Stimulated activated CD8-positive, alpha-beta memory T cell treated with anti-CD3 and anti-CD28 coated beads, Interleukin-15, amount 100 ng/mL, for 1 hour (primary cell): Measurements from ENCODE around the gene VENTX.
"Not testable (repeated sequence)": the region's sequence is repeated elsewhere in the genome, so short reads cannot be mapped to it uniquely, and the experiment has no call there.

Source experiments
- DNase-seq: peaks from one replicate; pipeline ENCODE4 v3.0.0-alpha.2; 2020; ENCODE audit warnings: low read depth

VENTX gene

DNA sequence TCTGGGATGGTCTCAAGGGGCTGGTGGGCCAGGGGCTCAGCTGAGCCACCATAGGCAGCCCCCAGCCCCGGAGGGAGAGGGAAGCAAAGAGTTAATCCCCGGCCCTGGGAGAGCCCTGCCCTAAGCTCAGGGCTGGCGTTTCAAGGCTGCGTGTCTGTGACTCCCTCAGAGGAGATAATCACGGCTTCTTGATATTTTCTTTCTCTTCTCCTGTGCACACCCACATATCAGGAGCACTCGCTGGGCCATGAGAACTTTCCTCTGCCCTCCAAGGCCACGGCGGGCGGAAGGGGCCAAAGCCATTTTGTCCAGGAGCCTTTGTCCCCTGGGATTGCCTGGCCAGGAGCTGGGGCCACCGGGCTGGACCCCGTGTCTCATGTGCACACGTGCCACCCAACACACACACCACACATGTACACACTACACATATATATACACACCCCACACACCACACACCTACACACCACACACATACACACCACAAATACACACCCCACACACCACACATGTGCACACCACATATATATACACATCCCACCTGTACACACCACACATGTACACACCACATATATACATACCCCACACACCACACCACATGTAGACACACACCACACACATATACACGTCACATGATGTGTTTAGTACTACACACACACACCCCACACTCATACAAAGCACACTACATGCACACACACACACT is 16.9 kb downstream of the VENTX start:
- DNase-seq: no peak

DNA sequence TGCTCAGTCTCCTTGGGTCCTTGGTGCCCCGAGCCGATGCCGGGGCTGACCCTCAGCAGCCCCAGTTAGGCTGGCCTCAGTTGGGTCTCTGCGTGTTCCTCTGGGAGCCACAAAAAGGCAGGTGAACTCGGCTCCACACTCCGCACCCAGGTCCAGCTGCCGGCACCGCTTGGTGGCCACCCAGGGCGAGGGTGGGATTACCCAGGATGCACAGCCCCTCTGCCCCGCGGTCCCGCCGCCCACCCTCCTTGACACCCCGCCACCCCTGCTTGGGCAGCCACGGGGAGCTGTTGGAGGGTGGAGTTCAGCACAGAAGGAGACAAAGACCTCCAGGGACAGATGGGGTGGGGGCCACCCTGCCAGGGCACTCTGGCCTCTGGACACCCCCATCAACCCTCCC is 17.7 kb downstream of the VENTX start:
- DNase-seq: no peak

DNA sequence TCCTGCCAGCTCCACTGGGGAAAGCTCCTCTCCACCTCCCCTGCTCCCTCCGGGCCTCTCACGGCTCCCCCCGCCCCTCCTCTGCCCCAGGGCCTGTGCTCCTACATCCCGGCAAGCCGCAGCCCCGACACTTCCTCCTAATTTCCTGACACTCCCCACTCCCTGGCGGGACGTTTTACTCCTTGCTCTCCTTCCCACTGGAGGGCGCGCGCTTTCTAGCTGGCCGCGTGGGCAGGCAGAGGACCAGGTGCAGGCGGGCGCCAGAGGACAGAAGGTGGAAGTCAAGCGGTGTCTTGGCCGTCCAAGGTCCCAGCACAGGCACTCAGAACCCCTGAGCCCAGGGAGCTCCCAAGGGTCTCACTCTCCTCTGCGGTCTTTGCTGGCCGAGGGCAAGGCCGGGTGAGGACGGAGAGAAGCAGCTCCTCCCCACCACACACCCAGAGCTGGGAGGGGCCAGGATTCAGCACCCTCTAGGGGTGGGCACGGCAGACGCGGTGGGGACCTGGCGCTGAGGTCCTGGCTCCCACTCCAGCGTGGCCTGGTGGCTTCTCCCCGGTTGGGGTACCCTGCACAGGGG is 19.9 kb downstream of the VENTX start:
- DNase-seq: no peak

DNA sequence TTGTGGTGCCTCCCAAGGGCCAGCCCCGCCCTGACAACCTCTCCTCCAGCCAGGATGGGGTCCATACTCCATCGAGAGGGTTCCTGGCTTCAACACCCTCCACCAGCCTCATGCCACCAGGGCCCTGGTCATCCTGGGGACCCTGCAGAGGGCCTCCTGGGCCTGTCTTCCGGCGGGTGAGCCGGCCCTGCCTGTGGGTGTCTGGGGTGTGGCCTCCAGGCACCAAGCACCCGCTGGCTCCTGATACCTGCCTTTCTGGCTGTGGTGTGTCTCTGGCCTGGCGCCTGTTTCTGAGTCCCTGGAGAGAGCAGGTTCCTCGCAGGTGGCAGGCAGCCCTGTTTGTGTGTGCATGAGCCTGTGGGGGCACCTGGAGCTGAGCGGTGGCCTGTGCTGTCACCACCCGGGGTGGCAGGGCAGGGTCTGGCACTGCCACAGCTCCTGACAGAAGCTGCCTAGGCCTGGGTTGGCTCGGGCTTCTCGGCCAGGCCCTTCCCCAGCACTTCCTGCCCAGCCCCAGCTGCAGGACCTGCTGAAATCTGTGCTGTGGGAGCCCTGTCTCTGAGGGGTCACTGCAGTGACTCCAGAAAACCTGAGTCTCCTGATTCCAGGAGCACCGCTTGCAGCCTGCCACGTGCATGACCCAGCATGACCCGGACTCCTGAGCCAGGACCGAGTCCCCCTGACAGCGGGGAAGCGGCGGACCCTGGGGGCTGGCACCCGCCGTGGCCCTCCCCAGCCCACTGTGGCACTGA is 20.6 kb downstream of the VENTX start:
- no peak for DNase-seq

DNA sequence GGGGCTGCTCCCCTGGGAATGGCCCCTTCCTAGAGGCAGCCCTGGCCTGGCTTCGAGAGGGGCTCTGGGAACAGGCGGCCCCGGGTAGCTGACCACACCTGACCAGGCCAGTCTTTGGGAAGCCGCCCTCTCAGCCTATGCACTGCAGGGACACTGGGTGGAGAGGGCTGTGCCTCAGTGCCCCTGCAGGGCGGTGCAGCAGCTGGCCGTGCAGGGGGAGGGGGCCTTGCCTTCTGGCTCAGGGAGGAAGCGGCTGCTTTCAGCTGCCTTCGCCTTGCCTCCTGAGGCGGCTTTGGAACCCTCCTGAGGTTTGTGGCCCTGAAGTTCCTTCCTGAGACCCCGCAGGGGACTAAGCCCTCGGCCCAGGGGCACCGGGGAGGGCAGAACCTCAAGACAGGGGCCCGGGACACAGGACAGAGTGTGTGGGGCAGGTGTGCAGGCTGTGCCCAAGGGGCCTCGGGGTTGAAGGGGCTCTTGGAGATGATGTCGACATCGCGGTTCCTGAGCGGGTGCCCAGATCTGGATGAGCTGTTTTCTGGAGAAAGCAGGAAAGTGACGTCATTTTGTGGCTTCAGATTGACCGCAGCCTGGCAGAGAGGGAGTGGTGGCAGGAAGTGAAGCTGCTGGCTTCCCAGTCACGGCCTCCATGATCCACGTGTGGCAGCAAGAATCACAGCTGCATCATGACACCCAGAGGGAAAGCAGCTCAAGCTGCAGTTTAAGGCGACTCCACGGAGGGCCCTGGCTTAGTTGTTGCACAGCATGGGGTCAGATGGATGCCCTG is 21.4 kb downstream of the VENTX start:
- peak; percentile 56 for DNase-seq

DNA sequence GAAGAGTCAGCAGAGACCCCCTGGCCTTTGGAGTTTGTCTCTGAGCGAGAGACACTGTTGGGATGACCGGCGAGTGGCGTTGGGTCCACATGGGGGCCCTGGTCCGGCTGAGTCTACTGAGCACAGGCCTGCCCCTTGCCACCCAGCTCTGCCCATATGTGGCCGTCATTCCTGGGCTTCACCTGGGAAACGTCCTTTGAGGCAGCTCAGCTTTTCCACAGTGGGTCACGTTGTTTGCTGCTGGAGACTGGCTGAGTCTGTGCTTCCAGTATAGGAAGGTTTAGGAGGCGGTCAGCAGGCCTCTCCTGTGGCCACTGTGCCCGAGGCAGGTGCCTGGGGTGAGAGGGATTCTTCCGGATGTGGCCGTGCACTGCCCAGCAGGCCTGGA is 21.9 kb downstream of the VENTX start:
- no peak for DNase-seq

DNA sequence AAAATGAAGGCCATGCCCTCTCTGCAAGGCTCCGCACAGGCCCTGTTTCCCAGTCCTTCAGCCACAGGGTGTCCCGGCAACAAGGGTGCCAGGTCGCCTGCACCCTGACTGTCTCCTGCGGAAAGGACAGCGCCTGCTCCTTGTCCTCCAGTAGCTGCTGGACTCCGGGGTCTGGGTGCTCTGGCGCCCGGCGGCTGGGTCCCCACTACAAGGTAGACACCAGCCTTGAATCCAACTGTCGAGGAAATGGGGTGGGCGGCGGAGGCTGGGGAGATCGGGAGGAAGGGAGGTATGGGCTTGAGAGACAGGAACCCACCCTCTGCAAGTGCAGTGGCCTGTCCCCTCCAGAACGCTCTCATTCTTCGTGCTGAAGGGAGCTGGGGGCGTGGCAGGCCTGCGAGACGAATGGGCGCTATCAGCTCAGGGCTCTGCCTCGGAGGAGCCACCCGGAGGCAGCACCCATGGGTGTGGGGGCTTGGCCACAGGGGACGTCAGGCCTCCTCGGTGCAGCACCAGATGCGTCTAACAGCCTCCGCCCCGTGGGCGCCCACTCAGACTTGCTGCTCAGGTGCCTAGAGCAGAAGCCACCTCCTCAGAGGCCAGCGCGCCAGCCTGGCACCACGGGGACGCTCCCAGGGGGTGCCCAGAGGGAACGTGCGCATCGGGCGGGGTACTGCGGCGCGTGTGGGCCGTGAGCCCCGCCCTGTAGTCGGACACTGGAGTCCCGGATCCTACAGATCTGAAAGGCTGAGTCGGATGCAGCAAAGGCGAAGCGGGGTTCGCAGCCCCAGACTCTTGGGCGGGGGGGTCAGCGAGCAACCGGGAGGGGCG is 23.5 kb downstream of the VENTX start:
- no peak for DNase-seq

DNA sequence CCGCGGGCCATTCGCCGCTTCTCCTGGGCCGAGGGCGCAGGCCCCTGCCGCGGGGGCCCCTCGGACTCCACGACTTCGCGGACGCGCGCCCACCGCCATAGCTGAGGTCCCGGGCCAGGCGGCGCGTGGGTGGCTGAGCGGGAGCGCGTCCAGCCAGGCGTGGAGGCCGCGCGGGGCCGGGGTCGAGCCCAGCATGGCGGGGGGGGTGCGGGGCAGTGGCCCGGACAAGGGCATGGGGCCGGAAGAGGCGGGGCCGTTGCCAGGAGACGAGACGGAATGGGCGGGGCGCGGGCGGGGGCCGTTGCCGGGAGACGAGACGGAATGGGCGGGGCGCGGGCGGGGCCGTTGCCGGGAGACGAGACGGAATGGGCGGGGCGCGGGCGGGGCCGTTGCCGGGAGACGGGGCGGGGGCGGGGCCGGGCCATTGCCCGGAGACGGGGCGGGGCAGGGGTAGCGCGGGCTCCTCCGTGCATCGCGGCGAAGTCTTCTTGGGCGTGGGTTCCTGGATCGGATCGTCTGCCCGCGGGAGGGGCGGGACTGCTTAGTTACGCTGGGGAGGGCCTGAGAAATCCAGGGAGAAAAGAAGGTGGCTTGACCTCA is 24.2 kb downstream of the VENTX start:
- DNase-seq: peak; percentile 63

DNA sequence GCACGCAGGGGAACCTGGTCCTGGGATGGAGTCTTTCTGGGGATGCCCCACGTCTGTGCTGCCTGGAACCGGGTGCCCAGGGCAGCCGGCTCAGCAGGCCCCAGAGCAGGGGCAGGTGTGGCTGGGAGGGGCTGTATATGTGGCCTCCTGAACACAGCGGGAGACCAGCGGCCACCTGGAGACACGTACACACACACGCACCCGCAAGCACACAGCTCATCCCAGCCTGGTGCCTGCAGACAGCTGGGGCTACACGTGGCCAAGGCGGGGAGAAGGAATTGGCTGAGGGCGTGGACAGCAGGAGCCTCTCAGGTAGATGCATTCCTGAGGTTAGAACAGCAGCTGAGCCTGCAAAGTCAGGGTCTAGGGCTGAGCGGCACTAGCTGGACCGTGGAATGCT is 25.0 kb downstream of the VENTX start:
- no peak for DNase-seq

DNA sequence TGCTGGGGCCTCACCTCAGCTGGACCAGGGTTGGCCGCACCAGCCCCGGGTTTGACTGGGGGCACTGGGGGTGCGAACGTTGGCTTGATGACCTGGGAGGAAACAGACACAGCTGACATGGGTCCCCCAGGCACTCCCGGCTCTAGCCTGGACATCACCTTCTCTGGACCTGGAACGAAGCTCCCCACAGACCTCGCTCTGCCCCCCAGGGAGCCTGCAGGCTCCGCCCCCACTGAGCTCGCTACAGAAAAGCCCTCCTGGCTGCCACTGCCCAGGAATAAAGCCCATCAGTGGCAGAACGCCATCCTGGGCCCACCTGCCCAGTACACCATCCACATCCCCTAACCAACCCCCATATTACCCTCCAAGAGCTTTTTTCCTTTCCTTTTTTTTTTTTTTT is 26.0 kb downstream of the VENTX start:
- DNase-seq: no peak

DNA sequence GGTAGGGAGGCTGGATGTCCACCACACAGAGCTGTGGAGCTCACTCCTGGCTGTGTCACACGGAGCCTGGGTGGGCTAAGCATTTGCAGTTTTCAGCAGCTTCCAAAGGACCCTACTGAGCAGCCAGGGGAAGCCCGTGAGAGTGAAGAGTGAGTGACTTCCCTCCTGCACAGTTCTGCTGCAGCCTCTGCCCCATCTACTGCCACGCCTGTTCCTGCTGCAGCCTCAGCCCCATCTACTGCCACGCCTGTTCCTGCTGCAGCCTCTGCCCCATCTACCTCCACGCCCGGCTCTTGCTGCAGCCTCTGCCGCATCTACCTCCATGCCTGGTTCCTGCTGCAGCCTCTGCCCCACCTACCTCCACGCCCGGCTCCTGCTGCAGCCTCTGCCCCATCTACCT is 26.8 kb downstream of the VENTX start:
- DNase-seq: no peak

DNA sequence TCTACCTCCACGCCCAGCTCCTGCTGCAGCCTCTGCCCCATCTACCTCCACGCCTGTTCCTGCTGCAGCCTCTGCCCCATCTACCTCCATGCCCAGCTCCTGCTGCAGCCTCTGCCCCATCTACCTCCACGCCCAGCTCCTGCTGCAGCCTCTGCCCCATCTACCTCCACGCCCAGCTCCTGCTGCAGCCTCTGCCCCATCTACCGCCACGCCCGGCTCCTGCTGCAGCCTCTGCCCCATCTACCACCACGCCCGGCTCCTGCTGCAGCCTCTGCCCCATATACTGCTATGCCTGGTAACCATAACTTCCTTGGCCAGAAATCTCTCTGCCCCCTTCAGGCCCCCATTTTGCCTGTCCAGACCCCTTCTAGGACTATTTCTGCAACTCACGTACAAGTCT is 27.4 kb downstream of the VENTX start:
- not testable (repeated sequence) for DNase-seq

DNA sequence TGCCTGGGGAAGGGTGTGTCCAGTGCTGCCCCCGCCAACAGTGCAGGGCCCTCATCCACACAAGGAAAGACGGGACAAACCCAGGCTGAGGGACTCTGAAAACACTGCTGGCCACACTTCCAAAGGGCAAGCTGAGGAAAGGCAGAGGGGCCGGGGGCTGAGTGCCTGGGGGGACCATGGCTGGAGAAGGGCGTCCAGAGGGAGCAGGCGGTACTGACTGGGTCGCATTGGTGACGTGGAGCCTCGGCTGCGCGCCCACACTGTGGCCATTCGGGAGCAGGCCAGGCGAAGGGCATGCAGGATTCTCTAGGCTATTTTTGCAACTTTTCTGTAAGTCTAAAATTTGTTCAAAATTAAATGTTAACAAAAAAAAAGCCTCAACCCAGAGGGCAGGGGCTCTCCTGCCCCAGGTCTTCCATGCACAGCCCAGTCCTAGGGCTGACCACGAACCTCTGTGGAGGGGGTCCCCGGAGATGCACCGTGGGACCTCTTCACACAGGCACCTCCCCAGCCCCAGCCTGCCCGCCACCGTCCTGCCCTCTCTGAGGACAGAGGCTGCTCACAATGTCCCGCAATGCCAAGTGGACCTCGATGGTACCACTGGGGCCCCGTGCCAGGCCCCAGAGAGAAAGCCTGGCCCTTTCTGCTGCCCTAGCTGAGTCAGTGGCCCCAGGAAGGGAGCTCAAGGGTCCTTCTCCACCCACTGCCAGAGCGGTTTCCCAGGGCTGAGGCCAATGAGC is 28.6 kb downstream of the VENTX start:
- DNase-seq: no peak

DNA sequence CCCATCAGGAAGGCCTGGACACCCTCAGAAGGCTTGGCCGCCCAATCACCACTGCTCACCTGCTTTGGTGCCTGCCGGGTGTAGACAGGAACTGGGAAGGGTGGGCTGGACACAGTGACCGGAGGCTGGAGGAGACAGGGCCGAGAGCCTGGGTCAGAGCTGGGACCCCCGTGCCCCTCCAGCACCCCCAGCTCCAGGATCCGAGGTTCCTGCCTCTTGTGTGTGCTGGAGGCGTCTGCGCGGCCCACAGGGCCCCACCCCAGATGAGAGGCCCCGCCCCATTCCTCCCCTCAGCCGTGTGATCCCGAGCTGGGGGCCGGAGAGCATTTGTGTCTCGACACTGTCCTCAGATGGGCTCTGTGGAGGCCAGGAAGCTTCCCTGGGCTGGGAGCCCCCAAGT is 29.6 kb downstream of the VENTX start:
- no peak for DNase-seq

DNA sequence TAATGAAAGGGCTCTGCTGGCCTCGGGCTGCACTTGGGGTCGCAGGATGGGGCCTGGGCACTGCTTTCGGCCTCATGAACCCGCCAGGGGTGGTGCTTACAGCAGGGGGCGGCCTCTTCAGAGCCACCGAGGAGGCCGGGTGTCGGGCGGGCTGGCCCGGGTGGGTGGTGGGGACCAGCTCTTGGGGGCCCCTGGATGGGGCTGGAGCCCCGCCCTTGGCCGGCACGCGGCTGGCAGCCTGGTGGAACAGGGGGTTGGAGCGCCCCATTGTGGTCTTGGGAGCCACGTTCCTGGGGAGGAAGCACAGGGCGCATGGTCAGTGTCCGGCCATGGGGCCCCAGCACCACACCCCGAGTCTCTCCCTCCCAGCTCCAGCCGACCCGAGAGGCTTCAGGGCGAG is 30.2 kb downstream of the VENTX start:
- DNase-seq: no peak

DNA sequence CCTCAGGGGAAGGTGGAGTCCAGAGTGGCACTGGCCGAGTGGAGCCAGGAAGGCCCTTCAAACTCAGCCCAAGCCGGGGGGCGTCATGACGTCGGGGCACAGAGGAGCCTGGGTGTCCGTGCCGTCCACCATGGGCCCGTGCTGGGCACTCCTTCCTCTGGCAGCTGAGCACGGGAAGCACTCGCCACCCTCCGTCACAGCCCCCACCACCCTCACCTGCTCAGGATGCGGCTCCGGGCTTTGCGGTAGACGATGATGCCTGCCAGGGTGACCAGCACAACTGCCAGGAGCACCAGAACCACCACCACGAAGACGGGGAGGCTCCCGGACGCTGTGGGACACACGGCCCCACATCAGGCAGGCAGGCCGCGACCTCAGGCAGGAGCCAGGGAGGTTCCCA is 30.9 kb downstream of the VENTX start:
- no peak for DNase-seq

DNA sequence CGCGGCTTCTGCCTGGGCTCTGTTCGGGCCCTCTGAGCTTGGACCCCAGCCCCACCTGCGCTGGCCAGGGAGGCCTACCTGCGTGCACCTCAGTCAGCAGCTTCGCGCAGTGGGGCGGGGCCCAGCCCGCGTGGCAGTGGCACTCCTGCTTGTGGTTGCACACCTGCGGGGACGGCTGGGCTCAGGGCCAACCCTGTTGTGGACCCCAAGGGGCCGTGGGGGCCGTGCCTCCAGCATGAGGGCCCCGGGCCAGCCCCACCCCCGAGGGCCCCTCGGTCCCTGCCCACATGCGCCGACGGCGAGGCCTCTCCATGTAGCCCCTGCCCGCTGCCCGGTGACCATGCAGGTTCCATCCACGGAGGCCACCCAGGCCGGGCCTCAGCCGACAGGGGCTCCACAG is 31.7 kb downstream of the VENTX start:
- DNase-seq: no peak

DNA sequence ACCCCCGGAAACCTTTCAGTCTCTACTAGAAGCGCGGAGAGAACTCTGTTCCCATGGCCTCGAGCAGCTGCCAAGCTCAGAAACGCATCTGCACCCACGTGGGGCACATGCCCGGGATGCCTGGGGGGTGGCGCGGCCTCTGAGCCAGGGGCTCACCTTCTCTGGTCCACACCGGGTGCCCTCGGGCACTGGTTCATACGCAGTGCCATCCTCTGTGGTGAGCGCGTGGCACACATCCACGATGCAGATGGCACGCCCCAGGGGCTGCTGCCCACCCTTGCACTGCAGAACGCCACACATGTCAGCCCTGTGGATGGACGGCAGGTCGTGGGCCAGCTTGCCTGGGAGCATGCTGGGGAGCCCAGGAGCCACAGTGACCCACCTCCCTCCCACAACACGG is 32.5 kb downstream of the VENTX start:
- no peak for DNase-seq

DNA sequence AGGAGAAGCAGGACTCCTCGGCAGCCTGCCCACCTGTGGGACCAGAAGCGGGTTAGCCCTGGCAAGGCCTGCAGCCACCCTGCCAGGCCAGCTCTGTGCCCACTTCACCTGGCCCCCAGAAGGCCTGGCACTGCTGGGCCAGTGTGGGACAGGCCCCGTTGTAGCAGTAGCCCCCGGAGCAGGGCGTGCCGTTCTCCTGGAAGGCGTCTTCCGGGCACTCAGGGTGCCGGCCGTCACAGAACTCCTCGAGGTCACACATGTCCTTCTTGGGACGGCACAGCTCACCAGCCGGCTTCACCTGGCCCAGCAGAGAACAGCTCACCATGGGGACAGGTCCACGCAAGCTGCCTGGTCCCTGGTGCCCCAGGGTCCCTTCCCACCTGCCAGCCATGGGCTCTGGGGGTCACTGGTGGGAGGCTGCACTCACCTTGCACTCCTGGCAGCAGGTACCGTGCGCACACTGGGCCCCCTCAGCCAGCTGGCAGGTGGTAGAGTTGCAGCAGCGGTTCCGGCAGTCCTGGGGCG is 33.2 kb downstream of the VENTX start:
- DNase-seq: no peak

DNA sequence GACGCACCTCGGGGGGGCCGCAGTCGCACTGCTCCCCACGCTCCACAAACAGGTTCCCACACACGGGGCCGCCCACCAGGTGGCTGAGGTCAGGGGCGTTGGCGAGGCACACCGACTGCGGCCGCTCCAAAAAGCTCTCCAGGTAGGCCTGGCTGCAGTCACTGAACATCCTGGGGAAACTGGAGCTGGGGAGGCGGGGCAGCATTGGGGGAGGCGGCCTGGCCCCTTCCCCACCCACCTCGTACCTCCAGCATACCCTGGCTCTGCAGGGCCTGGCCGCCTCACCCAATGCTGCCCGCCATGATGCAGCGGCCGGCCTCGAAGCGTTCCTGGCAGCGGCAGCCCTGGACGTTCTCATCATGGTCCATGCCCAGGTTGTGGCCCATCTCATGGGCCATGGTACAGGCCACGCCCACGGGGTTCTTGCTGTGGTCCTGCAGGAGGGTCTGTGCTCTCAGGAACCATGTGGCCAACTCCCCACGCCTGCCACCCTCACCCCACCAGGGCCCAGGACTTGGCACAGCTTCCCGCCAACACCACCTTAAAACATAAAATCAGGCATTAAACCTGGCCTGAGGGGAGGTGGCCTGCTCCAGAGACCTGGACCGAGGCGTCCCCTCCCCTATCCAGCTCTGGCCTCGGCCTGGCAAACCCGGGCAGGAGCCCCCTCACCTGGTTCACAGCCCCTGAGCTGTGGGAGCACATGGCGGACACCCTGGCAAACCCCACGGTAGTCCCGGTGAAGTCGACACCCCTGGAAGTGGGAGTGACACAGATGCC is 34.1 kb downstream of the VENTX start:
- no peak for DNase-seq
